ENCODE results near the gene IER5.

DNA sequence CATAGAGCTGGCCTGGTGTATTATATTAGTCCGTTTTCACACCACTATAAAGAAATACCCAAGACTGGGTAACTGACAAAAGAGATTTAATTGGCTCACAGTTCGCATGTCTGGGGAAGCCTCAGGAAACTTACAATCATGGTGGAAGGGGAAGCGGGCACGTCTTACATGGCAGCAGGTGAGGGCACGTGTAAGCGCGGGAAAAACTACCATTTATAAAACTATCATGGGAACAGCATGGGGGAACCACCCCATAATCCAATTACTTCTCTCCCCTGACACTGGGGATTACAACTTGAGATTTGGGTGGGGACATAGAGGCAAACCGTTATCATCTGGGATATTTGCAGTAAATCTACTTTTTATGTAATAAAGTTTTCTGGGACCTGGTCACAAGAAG, 6.8 kb downstream of the IER5 start:
- no peak for TF ChIP-seq CTCF (conservative IDR thresholded peaks at IDR 0.05 in 1 of 2, IDR thresholded peaks at IDR 0.05 in 1 of 2; ENCODE audit: low read depth in 1 of 2, low read length in 2 of 2)
- TF ChIP-seq EZH2 (IDR thresholded peaks at IDR 0.05; ENCODE audit: low read length, missing control alignments), result no peak
